Hepatic stellate cell (primary cell): ENCODE data around the gene GABRR3.

Experiments used
- DNase-seq: peaks from one replicate; pipeline ENCODE4 v3.0.0; 2011; ENCODE audit warnings: low spot score

The GABRR3 gene

DNA sequence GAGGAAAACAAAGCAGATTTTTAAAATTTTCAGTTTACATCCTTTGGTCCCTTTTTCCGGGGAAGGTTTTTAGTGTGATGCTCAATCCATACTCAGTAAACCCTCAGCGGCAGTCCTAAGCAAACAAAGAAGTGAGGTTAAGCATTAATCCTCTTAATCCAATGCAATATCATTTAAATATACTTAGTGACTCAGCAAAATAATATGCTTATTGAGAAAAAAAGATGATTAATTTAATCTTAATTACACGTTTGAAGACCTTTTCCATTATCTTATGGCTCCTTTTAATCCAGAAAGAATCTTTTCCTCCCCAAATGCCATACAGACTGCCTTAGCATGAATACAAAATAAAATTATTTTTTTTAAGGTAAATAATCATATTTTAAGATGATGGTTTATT lies at the start of gene GABRR3:
GABRR3 (minus strand) TSS at position 108 of the 400 bp plus-strand sequence. CDS start 328 bp downstream, outside the sequence.
- no peak for DNase-seq

DNA sequence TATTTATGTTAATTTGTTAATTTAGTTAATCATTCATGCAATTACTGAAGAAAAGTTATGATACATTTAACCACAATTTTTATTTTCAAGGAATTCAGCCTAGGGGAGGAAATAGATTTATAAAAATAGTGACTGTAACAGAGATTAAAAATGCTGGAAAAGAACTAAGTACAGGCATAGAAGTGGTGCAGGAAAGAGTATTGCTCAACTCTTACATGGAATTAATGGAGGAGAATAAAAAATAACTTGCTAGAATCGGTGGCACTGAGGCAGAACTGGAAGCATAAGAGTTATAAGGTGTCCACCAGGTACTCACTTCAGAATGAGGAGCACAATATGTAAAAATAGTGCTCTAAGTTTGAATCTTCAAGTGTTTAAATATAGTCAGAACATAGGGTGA lies 38.4 kb upstream of the GABRR3 start:
- DNase-seq, result no peak

- no peak for DNase-seq
Measured at GRCh38 chr3:98070840-98071239, 35.7 kb upstream of the GABRR3 start.

GRCh38 chr3:98068824-98069223 lies 33.7 kb upstream of the GABRR3 start:
- DNase-seq, result no peak

- DNase-seq, result no peak
Measured at GRCh38 chr3:98058244-98058960, 23.3 kb upstream of the GABRR3 start.

- DNase-seq, result no peak
Measured at GRCh38 chr3:98057631-98058030, 22.5 kb upstream of the GABRR3 start.

GRCh38 chr3:98056035-98056434 lies 20.9 kb upstream of the GABRR3 start:
- DNase-seq, result no peak

- DNase-seq, result no peak
Measured at GRCh38 chr3:98049271-98049670, 14.2 kb upstream of the GABRR3 start.

DNA sequence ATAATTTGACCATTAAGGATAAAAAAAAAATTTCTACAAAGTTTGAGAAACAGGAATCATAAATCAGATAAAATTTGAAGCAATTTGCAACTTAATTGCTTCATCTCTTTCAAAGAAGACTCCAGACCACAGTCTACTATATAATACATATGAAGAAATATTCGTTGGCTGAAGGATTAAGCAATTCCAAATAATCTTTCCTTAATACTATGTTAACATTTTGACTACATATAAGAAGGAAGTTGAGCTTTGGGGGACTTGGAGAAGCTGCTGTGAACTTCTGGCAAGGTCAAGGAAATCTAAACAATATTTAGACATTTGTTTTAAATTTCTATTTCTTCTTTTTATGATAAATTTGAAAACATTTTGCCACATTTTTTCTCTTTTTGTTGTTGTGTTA lies 13.5 kb upstream of the GABRR3 start:
- no peak for DNase-seq

- no peak for DNase-seq
Measured at GRCh38 chr3:98041350-98041749, 6.2 kb upstream of the GABRR3 start.

DNA sequence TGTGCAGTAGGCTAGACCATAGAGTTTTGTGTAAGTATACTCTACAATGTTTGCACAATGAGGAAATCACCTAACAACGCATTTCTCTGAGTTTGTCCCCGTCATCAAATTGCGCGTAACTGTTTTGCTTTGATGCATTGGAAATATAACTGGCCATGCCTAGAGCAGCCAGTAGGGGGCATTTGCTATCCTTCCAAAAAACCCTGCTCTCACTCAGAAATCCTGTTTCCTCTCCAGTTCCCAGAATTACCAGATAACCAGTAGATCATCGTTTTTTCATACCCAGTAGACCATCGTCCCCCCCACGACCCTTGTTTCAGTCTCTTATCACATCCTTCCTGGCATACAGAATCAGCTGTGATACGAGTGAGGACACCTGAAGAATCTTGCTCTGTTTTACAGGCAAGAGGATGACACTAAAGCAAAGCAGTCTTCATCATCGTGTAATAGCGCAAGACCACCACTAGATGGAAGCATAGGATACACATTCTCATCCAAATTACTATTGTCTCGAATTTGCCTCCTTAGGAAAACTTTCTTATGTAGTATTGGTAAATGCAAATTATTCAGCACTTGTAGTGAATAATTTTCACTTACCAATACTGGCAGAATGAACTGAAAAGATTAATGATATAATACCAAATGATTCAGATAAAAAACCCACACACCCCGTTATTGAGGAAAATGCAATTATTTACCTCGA lies 4.4 kb upstream of the GABRR3 start:
- DNase-seq, result peak; percentile 21

GRCh38 chr3:98038876-98039275 lies 3.8 kb upstream of the GABRR3 start:
- no peak for DNase-seq

DNA sequence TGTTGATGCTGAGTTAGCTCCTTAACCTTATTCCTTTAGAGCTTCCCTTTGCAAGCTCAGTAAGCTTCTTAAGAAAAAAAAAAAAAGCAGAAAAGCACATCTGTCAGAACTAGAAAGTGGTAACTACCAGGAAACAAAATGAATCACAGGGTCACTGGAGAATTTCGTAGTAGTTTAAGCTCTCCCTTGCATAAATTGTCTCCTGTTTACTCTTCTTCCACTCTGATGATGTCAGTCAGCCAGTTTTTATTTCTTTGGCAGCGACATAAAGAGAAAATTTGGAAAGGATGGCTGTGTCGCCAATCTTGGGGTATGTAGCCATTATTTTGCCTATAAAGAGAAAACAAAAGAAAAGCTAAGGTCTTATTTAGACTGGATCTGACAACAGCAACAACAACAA lies 3.2 kb upstream of the GABRR3 start:
- no peak for DNase-seq

DNA sequence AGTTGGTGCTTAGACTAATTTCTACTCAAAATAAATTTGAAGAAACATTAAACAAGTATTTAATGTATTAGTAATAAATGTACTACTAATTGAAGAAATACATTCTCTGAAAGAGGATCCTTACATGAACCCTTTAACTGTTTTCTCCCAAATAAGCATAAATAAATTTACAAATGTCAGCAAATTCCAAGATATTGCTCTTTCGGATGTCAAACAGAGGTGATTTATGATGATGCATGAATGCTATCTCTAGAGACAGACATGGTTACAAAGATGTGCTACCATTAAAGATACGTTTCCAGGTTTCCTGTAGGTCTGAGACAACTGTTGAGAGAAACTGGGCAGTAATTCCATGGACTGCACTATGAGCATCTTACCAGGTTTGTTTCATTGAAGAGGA lies 629 bp downstream of the GABRR3 start:
- no peak for DNase-seq

GRCh38 chr3:98034036-98034435 lies 1.1 kb downstream of the GABRR3 start:
- DNase-seq, result no peak

DNA sequence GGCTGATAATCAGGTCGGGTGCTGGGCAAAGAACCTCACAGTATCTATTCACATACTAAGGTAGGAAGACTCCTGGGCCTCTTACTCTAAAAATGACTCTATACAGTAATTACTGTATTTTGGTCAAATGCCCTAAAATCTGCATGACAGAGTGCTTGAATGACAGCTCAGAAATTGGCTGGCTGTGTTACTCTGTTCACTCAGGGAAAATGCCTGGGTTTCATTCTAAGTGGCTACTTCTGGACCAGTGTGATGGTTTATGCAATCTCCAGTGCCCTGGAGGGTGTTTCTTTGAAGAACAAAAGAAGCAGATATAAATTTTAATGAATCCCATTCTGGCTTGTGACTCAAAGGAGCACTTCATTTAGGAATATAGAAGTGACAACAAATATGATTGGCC lies 2.2 kb downstream of the GABRR3 start:
- DNase-seq, result no peak

- DNase-seq, result no peak
Measured at GRCh38 chr3:98032265-98032664, 2.9 kb downstream of the GABRR3 start.

DNA sequence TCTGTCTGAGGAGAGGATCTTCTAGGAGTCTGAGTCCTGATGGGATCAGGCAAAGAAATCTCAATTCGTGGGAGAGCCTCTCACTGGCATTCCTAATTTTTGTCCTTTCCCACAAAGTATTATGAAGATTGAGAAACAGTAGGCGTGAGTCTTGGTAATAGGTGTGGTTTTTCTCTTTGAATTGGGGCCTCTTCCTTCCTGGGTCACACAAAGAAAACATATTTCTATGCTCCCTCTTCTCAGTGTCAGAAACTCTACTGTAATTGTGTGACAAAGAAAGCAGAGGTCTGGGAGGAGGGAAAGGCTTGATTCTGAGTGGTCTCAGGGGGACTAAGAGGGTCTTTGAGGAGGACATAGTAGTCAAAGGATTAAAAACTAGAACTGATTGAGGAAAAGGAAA lies 6.0 kb downstream of the GABRR3 start:
- DNase-seq, result no peak

DNA sequence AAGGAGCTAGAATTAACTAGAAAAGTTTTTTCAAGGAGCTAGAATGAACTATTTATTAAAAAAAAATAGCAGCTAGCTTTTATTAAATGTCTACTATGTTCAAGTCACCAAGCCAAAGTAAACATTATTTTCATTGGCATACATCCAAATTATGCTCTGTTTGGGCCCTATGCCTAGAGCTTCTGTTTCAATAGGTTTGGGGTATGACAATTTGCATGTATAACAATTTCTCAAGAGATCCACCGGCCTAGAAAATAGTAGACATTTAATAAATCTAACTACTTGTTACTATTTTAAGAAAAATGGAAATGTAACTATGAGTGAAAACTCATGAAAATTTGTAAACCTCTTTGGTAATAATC lies 8.0 kb downstream of the GABRR3 start:
- no peak for DNase-seq

DNA sequence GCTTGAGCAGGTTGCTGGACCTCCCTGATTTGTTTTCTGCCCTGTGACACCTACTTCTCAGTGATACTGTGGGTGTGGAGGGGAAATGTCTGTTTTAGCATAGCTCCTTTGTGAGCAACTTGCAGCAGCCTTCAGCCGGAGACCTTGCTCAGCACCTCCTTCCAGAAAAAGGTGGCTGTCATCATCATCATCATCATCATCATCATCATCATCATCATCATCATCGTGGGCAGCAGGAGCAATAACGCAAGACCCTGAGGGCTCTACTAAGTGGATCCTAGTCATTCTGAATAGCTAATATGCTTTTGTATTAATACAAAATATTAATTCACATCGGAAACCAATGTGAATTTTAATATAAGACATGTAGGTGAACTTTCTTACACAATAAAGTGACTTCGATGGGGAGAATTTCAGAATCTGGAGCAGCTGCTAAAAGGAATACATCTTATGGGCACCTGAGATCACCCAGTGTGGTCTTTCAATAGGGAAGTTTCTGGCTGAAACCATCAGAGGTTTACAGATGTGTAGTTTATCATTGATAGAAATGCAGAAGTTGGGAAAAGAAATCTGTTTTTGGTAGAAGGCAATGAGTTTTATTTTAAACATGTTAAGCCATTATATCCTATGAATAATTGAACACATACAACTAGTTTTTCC lies 8.6 kb downstream of the GABRR3 start:
- no peak for DNase-seq

DNA sequence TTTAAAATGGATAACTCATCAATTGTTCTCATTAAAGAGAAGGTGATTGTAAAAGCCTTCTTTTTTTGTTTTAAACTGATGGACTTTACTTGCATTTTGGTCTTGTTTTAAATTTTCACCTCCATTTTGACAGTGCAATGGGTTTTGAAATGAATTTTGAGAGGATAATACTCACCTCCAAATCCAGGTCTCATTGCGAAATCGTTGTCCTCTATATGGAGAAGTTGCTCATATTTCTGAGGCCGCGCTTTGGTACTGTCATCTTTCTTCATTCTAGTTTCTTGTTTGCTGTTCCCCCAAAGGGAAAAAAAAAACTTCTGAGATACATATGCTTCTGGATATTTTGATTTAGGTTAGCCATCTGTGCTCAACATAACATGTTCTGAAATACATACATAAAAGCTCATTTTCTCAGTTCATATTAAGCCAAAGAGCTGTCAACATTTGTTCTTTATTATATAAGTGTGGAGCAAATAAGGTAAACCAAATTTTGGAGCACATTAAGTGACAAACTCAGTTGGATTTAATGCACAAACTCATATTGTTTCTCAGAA lies 9.6 kb downstream of the GABRR3 start:
- DNase-seq, result no peak

DNA sequence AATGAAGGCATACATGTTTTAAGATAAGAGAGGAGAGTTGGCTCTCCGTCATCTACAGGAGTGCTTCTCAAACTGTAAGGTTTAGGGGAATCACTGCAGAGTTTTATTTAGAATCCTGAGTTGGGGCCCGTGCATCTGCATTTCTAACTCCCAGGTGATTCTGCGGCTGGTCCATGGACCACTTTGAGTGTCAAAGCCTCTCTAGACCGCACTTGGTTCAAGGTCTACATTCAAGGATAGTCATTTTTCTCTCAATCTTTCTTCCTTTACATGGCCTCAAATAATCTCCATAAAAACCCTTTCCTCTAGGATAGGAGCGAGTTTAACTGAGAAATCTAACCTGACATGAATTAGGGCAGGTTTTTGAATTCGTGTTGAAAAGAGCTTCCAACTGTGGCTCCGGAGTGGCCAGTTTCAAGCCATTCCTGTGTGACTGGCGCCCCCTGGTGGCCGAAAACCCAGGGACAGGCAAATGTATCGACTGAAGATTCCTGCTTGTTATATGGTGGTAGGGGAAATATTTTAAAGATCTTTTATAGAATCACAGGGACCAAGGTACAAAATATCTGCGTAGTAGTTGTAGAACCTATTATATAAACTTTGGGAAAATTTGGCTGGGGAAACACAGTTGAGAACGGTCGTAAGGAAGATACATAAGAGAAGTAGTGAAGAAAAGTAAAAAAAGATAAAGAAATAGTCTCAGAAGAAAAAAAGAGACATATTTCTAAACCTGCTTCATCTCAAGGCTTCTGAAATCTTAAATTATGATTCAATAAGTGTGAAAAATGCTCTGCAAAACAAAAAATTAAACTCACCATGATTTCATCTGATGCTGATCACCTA lies 11.9 kb downstream of the GABRR3 start:
- DNase-seq, result peak; percentile 21
